K562 (cell line): Measurements from ENCODE around the gene NDUFAF2. TPM values are rescaled to one million over a fixed set of nuclear protein-coding genes. Genes with fewer than 3 reads are reported as not detected.

Source experiments
- ATAC-seq: fragments of 200-7000 bp; cut with Tn5 transposase; 3 replicates; pipeline ENCODE4 v1.9.1; 2020; ENCODE audit warnings: moderate library complexity
- BruUV-seq: library from RNA; stranded (reverse); fragments of 400-500 nt; replicated peaks from 2 replicates; lab custom pipeline; 2021; lab: Mats Ljungman, UMichigan
- CTCF ChIA-PET: fragments of 300-600 bp; formaldehyde crosslinking; extraction: SDS; loops from one replicate; lab custom pipeline; 2021; ENCODE audit warnings: low intra/inter-chr PET ratio; lab: Yijun Ruan, JAX
- POLR2A ChIA-PET: fragments of 300-600, 350-650 bp; sonication (Branson Sonifier 250); formaldehyde crosslinking; extraction: SDS; loops from one replicate; lab custom pipeline; 2021; ENCODE audit warnings: antibody characterized with exemption, inconsistent platforms; lab: Yijun Ruan, JAX
- DNase-seq, 4 experiments: peaks; one replicate each; pipeline versions ENCODE4 v3.0.0 to v3.0.0-alpha.2; 2011 to 2018; ENCODE audit warnings: low spot score in 3 of 4, mixed read lengths in 3 of 4; ENCODE audit errors: extremely low read depth in 1 of 4
- FAIRE-seq: peaks from 2 replicates; lab custom pipeline; 2011; peaks lifted over from hg19 to GRCh38; lab: Jason Lieb, UNC
- H2AFZ ChIP-seq: 2 replicates; pipeline ENCODE4 v1.6.0; 2011; ENCODE audit warnings: low read depth, low read length, control low read depth, inconsistent platforms
- H3K27ac ChIP-seq: fragments of 200-600 bp; 3 replicates; pipeline ENCODE4 v1.8.0; 2011; ENCODE audit warnings: low read depth, mild to moderate bottlenecking, control low read depth, inconsistent platforms, low read length, moderate library complexity, mixed read lengths; ENCODE audit errors: extremely low read depth
- H3K27me3 ChIP-seq, 2 experiments: fragments of 300-600 bp in 1 of 2; 2 replicates in 1 of 2; 3 replicates in 1 of 2; pipeline versions ENCODE4 v1.6.0 to v1.8.0; 2011; ENCODE audit warnings: inconsistent platforms in 2 of 2, low read length in 2 of 2, mild to moderate bottlenecking in 1 of 2, mixed read lengths in 1 of 2, moderate library complexity in 1 of 2; ENCODE audit not compliant: control insufficient read depth in 2 of 2, insufficient read depth in 2 of 2
- H3K36me3 ChIP-seq: fragments of 300-600 bp; 3 replicates; pipeline ENCODE4 v1.8.0; 2011; ENCODE audit warnings: mild to moderate bottlenecking, low read length, inconsistent platforms; ENCODE audit not compliant: control insufficient read depth, insufficient read depth
- H3K4me1 ChIP-seq, 2 experiments: fragments of 200-600 bp in 1 of 2; replicated peaks in 1 of 2; 2 replicates in 1 of 2; 3 replicates in 1 of 2; pipeline versions ENCODE4 v1.5.1 to v1.8.0; 2011; ENCODE audit warnings: inconsistent platforms in 2 of 2, low read length in 2 of 2, mild to moderate bottlenecking in 1 of 2, mixed read lengths in 1 of 2, moderate library complexity in 1 of 2; ENCODE audit not compliant: control insufficient read depth in 2 of 2, insufficient read depth in 2 of 2
- H3K4me2 ChIP-seq: 2 replicates; pipeline ENCODE4 v1.6.1; 2011; ENCODE audit warnings: low read length, control low read depth, inconsistent platforms, mixed read lengths; ENCODE audit not compliant: insufficient read depth
- H3K4me3 ChIP-seq: fragments of 200-600 bp; sonication (generic), shearing (Covaris generic); 2 replicates; pipeline ENCODE4 v1.5.1; 2016; ENCODE audit warnings: control low read depth, inconsistent platforms
- H3K79me2 ChIP-seq: fragments of 200-600 bp; 3 replicates; pipeline ENCODE4 v1.8.0; 2011; ENCODE audit warnings: low read length, inconsistent platforms; ENCODE audit not compliant: control insufficient read depth, insufficient read depth
- H3K9ac ChIP-seq, 2 experiments: 2 replicates each; pipeline versions ENCODE4 v1.6.0 to v1.6.1; 2011; ENCODE audit warnings: low read depth in 2 of 2, low read length in 2 of 2, control low read depth in 1 of 2, inconsistent platforms in 1 of 2, mild to moderate bottlenecking in 1 of 2, mixed read lengths in 1 of 2; ENCODE audit not compliant: insufficient read depth in 1 of 2
- H3K9me1 ChIP-seq: one replicate; pipeline ENCODE4 v1.6.0; 2011; ENCODE audit warnings: inconsistent platforms, mild to moderate bottlenecking, low read length, moderate library complexity; ENCODE audit not compliant: control insufficient read depth, insufficient read depth
- H3K9me3 ChIP-seq: replicated peaks from 2 replicates; pipeline ENCODE4 v1.5.1; 2011; ENCODE audit warnings: low read depth, low read length, inconsistent platforms; ENCODE audit not compliant: control insufficient read depth, insufficient read depth
- H4K20me1 ChIP-seq: replicated peaks from 2 replicates; pipeline ENCODE4 v1.6.1; 2011; ENCODE audit warnings: low read length, inconsistent platforms, mixed read lengths; ENCODE audit not compliant: control insufficient read depth, insufficient read depth
- ARID1B ChIP-seq: fragments of 450-650 bp; IDR thresholded peaks from 2 replicates; pipeline ENCODE4 v1.6.1; 2016; ENCODE audit warnings: antibody characterized with exemption, mild to moderate bottlenecking, inconsistent platforms
- ARNT ChIP-seq, 2 experiments: fragments of 450-650 bp; IDR thresholded peaks; 2 replicates each; pipeline ENCODE4 v1.6.1; 2016; ENCODE audit warnings: mild to moderate bottlenecking in 1 of 2
- BCL6 ChIP-seq: fragments of 250-450 bp; sonication (Bioruptor Pico); IDR thresholded peaks from 2 replicates; pipeline ENCODE4 v1.4.0; 2020
- CBFA2T3 ChIP-seq: fragments of 450-650 bp; IDR thresholded peaks from 2 replicates; pipeline ENCODE4 v1.6.1; 2017
- ETV1 ChIP-seq: fragments of 450-650 bp; conservative IDR thresholded peaks from 2 replicates; pipeline ENCODE4 v1.6.1; 2016; ENCODE audit warnings: missing genetic modification characterization, control low read depth, low read depth, missing compliant biosample characterization
- NCOR1 ChIP-seq: fragments of 450-650 bp; IDR thresholded peaks from 2 replicates; pipeline ENCODE4 v1.6.1; 2016; ENCODE audit warnings: mild to moderate bottlenecking, moderate library complexity
- PML ChIP-seq: IDR thresholded peaks from 2 replicates; pipeline ENCODE4 v1.6.1; 2012; ENCODE audit warnings: low read length, inconsistent platforms
- STAT5B ChIP-seq: fragments of 250-450 bp; sonication (Bioruptor Pico); IDR thresholded peaks from 2 replicates; pipeline ENCODE4 v1.8.0; 2021; ENCODE audit warnings: mild to moderate bottlenecking, inconsistent platforms
- ZC3H11A ChIP-seq: IDR thresholded peaks from 2 replicates; pipeline ENCODE4 v1.6.1; 2012; ENCODE audit warnings: low read depth, low read length, improper control_type of control experiment
- ZEB2 ChIP-seq: fragments of 450-650 bp; IDR thresholded peaks from 2 replicates; pipeline ENCODE4 v1.6.1; 2016
- WGBS: fragments of 100-300 bp; shearing (Covaris generic); methylation state at CpG from one replicate; pipeline ENCODE4 v1.1.6; 2016; ENCODE audit warnings: low coverage, mixed read lengths; ENCODE audit not compliant: insufficient coverage; ENCODE audit errors: missing lambda C conversion rate; 5-methylcytosine and 5-hydroxymethylcytosine counted together
- in situ Hi-C: fragments of 300-500 bp; cut with MboI; formaldehyde crosslinking; loops from 4 replicates; pipeline ENCODE4 v1.15.0; 2018; ENCODE audit warnings: inconsistent platforms, mixed read lengths
- intact Hi-C: fragments of 100-400 bp; cut with micrococcal nuclease; formaldehyde crosslinking; loops from 2 replicates; pipeline ENCODE4 v1.14.2; 2022
- polyA plus RNA-seq, 8 experiments: library from polyadenylated mRNA; depleted of rRNA in 4 of 8; stranded (reverse) in 5 of 8; unstranded in 3 of 8; fragments of >200 nt; fragmentation: Nextera tagmentation in 2 of 8; fragmentation: Illumina TruSeq in 1 of 8; extraction: Ambion mirVana in 2 of 8; extraction: Trizol in 1 of 8; gene quantifications; 2 replicates each; pipeline versions ENCODE4 v1.2.1 to v1.2.3, GENCODE V29; 2011 to 2014; ENCODE audit warnings: inconsistent platforms in 1 of 8, missing spikeins in 1 of 8
- total RNA-seq, 7 experiments: library from RNA; depleted of rRNA in 6 of 7; stranded (reverse); fragments of >200 nt in 6 of 7; fragmentation: Illumina TruSeq in 2 of 7; extraction: Trizol in 2 of 7; gene quantifications; 2 replicates each; pipeline versions ENCODE4 v1.2.1 to v1.2.3, GENCODE V29; 2011 to 2021; ENCODE audit warnings: low replicate concordance in 1 of 7
- TF ChIP-seq, protein P1 (sequence below): fragments of 450-650 bp; IDR thresholded peaks from 2 replicates; pipeline ENCODE4 v1.6.1; 2017; ENCODE audit warnings: mild to moderate bottlenecking, moderate library complexity
- TF ChIP-seq, protein P2 (sequence below): fragments of 250-450 bp; sonication (Bioruptor Pico); IDR thresholded peaks from 2 replicates; pipeline ENCODE4 v1.5.1; 2021; ENCODE audit warnings: mild to moderate bottlenecking
- TF ChIP-seq, protein P3 (sequence below): sonication (generic); formaldehyde crosslinking; IDR thresholded peaks from 2 replicates; pipeline ENCODE4 v1.8.1; 2023; ENCODE audit warnings: missing genetic modification reagents, mild to moderate bottlenecking, borderline replicate concordance

NDUFAF2 gene
- total and polyA plus RNA-seq, 9 of the 15 experiments (the other 6 are each of a cell fraction or from before 2014, with no cell fraction given): 56.0 to 155 (median 95.9) TPM

DNA sequence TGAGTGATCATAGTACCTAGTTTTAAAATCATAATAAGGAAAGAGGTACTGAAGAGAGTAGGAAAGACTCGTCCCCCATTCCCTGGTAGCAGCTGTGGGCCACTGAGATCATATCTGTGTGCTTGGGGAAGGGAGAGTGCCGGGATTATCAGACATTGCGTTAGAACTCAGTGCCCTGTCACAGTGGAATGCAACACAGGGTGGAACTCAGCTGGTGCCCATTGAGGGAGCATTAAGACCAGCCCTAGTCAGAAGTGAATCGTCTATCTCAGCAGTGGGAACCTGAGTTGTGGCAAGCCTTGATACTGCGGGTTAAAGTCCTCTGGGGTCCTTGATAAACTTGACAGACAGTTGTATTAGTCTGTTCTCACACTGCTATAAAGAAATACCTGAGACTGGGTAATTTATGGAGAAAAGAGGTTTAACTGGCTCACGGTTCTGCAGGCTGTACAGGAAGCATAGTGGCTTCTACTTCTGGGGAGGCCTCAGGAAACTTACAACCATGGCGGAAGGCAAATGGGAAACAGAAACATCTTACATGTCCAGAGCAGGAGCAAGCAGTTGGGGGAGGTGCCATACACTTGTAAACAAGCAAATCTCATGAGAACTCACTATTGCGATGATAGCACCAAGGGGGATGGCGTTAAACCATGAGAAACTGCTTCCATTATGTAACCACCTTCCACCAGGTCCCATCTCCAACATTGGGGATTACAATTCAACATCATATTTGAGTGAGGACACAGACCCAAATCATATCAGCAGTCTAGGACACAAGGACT, 33.1 kb downstream of the NDUFAF2 start (continued):
- TF ChIP-seq ZEB2: no peak
- TF ChIP-seq CBFA2T3: peak; percentile 66
- no peak for TF ChIP-seq ETV1 (tag)

DNA sequence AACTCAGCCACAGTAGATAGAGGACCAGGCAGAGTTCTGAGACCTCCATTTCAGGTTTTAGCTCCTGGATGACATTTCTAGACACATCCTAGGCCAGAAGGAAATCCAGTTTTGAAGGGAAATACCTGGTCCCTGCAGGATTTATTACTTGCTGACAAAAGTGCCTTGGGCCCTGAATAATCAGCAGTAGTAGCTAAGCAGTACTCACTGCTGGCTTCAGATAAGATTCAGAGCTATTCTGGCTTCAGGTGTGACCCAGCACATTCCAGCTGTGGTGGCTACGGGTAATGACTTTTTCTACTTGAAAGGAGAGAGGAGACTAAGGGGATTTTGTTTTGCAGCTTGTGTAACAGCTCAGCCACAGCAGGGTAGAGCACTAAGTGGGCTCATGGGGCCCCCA, 34.0 kb downstream of the NDUFAF2 start:
- peak overlapping the region in 1 of 2 experiments; percentile 5; a peak in 1 of 4 replicates for H3K9ac ChIP-seq
- peak; percentile 90 for FAIRE-seq
- peaks cover 24 to 29% of the 10 kb centered on the region in 2 experiments for H3K4me1 ChIP-seq
- no peak overlapping the region for H2AFZ ChIP-seq
- H3K9me3 ChIP-seq: no peaks in the 10 kb centered on the region
- H3K4me3 ChIP-seq: no peak overlapping the region
- no TSS peak for BruUV-seq
- 0% methylated on average over 1 of the region's 1 CpG for WGBS
- ChIA-PET POLR2A (interaction anchor here (1.0 to 1.3 kb wide), 3 partner anchors 9 to 34 kb away, joined by 3 read pairs; partner anchors contain the start of genes ERCC8 and NDUFAF2), CTCF (no interaction called here)
- ATAC-seq: peak; percentile 93
- H3K36me3 ChIP-seq: peaks cover 5% of the 10 kb centered on the region; the same call in 2 of the 3 replicates
- no peaks in the 10 kb centered on the region for H3K27me3 ChIP-seq
- no peaks in the 10 kb centered on the region for H3K9me1 ChIP-seq
- H4K20me1 ChIP-seq: peaks cover 17% of the 10 kb centered on the region
- DNase-seq: peak in 3 of 4 experiments; percentile 23 to 89 (median 78)
- H3K4me2 ChIP-seq: peak overlapping the region; percentile 65
- peaks cover 40% of the 10 kb centered on the region for H3K79me2 ChIP-seq
- peak overlapping the region; percentile 57; the same call in 2 of the 3 replicates for H3K27ac ChIP-seq
- intact Hi-C loops: no loop called here
- in situ Hi-C loops: no loop called here
- TF ChIP-seq, protein P1, sequence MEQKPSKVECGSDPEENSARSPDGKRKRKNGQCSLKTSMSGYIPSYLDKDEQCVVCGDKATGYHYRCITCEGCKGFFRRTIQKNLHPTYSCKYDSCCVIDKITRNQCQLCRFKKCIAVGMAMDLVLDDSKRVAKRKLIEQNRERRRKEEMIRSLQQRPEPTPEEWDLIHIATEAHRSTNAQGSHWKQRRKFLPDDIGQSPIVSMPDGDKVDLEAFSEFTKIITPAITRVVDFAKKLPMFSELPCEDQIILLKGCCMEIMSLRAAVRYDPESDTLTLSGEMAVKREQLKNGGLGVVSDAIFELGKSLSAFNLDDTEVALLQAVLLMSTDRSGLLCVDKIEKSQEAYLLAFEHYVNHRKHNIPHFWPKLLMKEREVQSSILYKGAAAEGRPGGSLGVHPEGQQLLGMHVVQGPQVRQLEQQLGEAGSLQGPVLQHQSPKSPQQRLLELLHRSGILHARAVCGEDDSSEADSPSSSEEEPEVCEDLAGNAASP: no peak
- TF ChIP-seq, protein P2, sequence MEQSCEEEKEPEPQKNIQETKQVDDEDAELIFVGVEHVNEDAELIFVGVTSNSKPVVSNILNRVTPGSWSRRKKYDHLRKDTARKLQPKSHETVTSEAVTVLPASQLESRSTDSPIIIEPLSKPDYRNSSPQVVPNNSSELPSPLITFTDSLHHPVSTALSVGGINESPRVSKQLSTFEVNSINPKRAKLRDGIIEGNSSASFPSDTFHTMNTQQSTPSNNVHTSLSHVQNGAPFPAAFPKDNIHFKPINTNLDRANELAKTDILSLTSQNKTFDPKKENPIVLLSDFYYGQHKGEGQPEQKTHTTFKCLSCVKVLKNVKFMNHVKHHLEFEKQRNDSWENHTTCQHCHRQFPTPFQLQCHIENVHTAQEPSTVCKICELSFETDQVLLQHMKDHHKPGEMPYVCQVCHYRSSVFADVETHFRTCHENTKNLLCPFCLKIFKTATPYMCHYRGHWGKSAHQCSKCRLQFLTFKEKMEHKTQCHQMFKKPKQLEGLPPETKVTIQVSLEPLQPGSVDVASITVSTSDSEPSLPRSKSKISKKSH (CRISPR knock-in tag): no peak
- no peak for TF ChIP-seq BCL6
- peak; percentile 98 for TF ChIP-seq ARID1B
- no peak for TF ChIP-seq ZC3H11A
- TF ChIP-seq NCOR1: peak; percentile 94
- no peak for TF ChIP-seq STAT5B (CRISPR knock-in tag)
- peak; percentile 94 for TF ChIP-seq PML
- TF ChIP-seq, protein P3, sequence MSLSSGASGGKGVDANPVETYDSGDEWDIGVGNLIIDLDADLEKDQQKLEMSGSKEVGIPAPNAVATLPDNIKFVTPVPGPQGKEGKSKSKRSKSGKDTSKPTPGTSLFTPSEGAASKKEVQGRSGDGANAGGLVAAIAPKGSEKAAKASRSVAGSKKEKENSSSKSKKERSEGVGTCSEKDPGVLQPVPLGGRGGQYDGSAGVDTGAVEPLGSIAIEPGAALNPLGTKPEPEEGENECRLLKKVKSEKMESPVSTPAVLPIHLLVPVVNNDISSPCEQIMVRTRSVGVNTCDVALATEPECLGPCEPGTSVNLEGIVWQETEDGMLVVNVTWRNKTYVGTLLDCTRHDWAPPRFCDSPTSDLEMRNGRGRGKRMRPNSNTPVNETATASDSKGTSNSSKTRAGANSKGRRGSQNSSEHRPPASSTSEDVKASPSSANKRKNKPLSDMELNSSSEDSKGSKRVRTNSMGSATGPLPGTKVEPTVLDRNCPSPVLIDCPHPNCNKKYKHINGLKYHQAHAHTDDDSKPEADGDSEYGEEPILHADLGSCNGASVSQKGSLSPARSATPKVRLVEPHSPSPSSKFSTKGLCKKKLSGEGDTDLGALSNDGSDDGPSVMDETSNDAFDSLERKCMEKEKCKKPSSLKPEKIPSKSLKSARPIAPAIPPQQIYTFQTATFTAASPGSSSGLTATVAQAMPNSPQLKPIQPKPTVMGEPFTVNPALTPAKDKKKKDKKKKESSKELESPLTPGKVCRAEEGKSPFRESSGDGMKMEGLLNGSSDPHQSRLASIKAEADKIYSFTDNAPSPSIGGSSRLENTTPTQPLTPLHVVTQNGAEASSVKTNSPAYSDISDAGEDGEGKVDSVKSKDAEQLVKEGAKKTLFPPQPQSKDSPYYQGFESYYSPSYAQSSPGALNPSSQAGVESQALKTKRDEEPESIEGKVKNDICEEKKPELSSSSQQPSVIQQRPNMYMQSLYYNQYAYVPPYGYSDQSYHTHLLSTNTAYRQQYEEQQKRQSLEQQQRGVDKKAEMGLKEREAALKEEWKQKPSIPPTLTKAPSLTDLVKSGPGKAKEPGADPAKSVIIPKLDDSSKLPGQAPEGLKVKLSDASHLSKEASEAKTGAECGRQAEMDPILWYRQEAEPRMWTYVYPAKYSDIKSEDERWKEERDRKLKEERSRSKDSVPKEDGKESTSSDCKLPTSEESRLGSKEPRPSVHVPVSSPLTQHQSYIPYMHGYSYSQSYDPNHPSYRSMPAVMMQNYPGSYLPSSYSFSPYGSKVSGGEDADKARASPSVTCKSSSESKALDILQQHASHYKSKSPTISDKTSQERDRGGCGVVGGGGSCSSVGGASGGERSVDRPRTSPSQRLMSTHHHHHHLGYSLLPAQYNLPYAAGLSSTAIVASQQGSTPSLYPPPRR: no peak
- TF ChIP-seq ARNT (IDR thresholded peaks at IDR 0.05): peak; percentile 87 to 94; a peak in 3 of 4 replicates
